H9 (cell line): ENCODE measurements around the gene ME3. TPM values are rescaled to one million over a fixed set of nuclear protein-coding genes. Genes with fewer than 3 reads are reported as not detected.

Experiments
- DNase-seq: peaks from one replicate; pipeline ENCODE4 v3.0.0-alpha.2; 2017
- H2AFZ ChIP-seq: one replicate; pipeline ENCODE4 v1.6.1; 2013; ENCODE audit warnings: mild to moderate bottlenecking, low read length, control low read depth, moderate library complexity
- H2AK5ac ChIP-seq: 2 replicates; pipeline ENCODE4 v1.6.1; 2013; ENCODE audit warnings: low read length, control low read depth, mixed read lengths; ENCODE audit not compliant: insufficient read length
- H2BK120ac ChIP-seq: one replicate; pipeline ENCODE4 v1.6.1; 2013; ENCODE audit warnings: low read depth, mild to moderate bottlenecking, low read length, control low read depth, inconsistent platforms; ENCODE audit not compliant: poor library complexity, severe bottlenecking
- H2BK12ac ChIP-seq: 2 replicates; pipeline ENCODE4 v1.6.1; 2013; ENCODE audit warnings: low read length, control low read depth, mixed read lengths, low read depth; ENCODE audit not compliant: insufficient read length
- H2BK15ac ChIP-seq: 2 replicates; pipeline ENCODE4 v1.6.1; 2013; ENCODE audit warnings: low read depth, low read length, control low read depth
- H2BK20ac ChIP-seq: one replicate; pipeline ENCODE4 v1.6.1; 2013; ENCODE audit warnings: low read depth, mild to moderate bottlenecking, low read length, control low read depth, inconsistent platforms; ENCODE audit not compliant: poor library complexity, severe bottlenecking
- H2BK5ac ChIP-seq: 2 replicates; pipeline ENCODE4 v1.6.1; 2013; ENCODE audit warnings: low read length, control low read depth, mixed read lengths; ENCODE audit not compliant: insufficient read length
- H3K14ac ChIP-seq: 2 replicates; pipeline ENCODE4 v1.6.1; 2013; ENCODE audit warnings: low read length, control low read depth; ENCODE audit not compliant: insufficient read depth
- H3K18ac ChIP-seq: 2 replicates; pipeline ENCODE4 v1.6.1; 2013; ENCODE audit warnings: low read depth, mild to moderate bottlenecking, mixed read lengths, low read length, control low read depth; ENCODE audit not compliant: insufficient read length
- H3K23ac ChIP-seq: 2 replicates; pipeline ENCODE4 v1.6.1; 2013; ENCODE audit warnings: low read length, control low read depth, mixed read lengths, low read depth; ENCODE audit not compliant: insufficient read length
- H3K23me2 ChIP-seq: 2 replicates; pipeline ENCODE4 v1.6.1; 2013; ENCODE audit warnings: low read depth, mild to moderate bottlenecking, mixed read lengths, low read length, control low read depth; ENCODE audit not compliant: insufficient read length, poor library complexity, severe bottlenecking
- H3K27ac ChIP-seq: 2 replicates; pipeline ENCODE4 v1.5.1; 2013; ENCODE audit warnings: low read length, control low read depth, mixed read lengths, low read depth; ENCODE audit not compliant: insufficient read length
- H3K27me3 ChIP-seq: 2 replicates; pipeline ENCODE4 v1.6.1; 2013; ENCODE audit warnings: low read length, control low read depth, inconsistent platforms; ENCODE audit not compliant: insufficient read depth
- H3K4ac ChIP-seq: 2 replicates; pipeline ENCODE4 v1.6.1; 2013; ENCODE audit warnings: low read depth, mild to moderate bottlenecking, control low read depth, inconsistent platforms, low read length, moderate library complexity
- H3K4me1 ChIP-seq: 2 replicates; pipeline ENCODE4 v1.6.1; 2013; ENCODE audit warnings: low read length, control low read depth, inconsistent platforms; ENCODE audit not compliant: insufficient read depth
- H3K4me2 ChIP-seq: 2 replicates; pipeline ENCODE4 v1.6.1; 2013; ENCODE audit warnings: low read length, control low read depth, mixed read lengths; ENCODE audit not compliant: insufficient read length, insufficient read depth
- H3K56ac ChIP-seq: 2 replicates; pipeline ENCODE4 v1.6.1; 2013; ENCODE audit warnings: low read depth, mild to moderate bottlenecking, mixed read lengths, low read length, control low read depth; ENCODE audit not compliant: insufficient read length
- H3K79me1 ChIP-seq: 2 replicates; pipeline ENCODE4 v1.6.1; 2013; ENCODE audit warnings: low read depth, mild to moderate bottlenecking, moderate library complexity, low read length, control low read depth, inconsistent platforms; ENCODE audit not compliant: insufficient read depth, poor library complexity, severe bottlenecking
- H3K79me2 ChIP-seq: 2 replicates; pipeline ENCODE4 v1.6.1; 2013; ENCODE audit warnings: low read length, control low read depth, inconsistent platforms; ENCODE audit not compliant: insufficient read depth
- H3K9ac ChIP-seq: 2 replicates; pipeline ENCODE4 v1.6.1; 2013; ENCODE audit warnings: low read length, control low read depth, mixed read lengths; ENCODE audit not compliant: insufficient read length; ENCODE audit errors: extremely low read depth
- H3K9me3 ChIP-seq: one replicate; pipeline ENCODE4 v1.6.1; 2013; ENCODE audit warnings: low read depth, low read length, inconsistent platforms; ENCODE audit not compliant: control insufficient read depth
- H3T11ph ChIP-seq: one replicate; pipeline ENCODE4 v1.6.1; 2013; ENCODE audit warnings: mild to moderate bottlenecking, low read length, control low read depth, inconsistent platforms
- H4K20me1 ChIP-seq: one replicate; pipeline ENCODE4 v1.6.1; 2013; ENCODE audit not compliant: control insufficient read depth, insufficient read length, insufficient read depth
- H4K5ac ChIP-seq: 2 replicates; pipeline ENCODE4 v1.6.1; 2013; ENCODE audit warnings: low read depth, mild to moderate bottlenecking, mixed read lengths, low read length, control low read depth; ENCODE audit not compliant: insufficient read length
- H4K8ac ChIP-seq: replicated peaks from 2 replicates; pipeline ENCODE4 v1.6.1; 2013; ENCODE audit warnings: low read length, control low read depth, mixed read lengths, low read depth; ENCODE audit not compliant: insufficient read length
- H4K91ac ChIP-seq: 2 replicates; pipeline ENCODE4 v1.6.1; 2013; ENCODE audit warnings: low read depth, mild to moderate bottlenecking, moderate library complexity, mixed read lengths, low read length, control low read depth; ENCODE audit not compliant: insufficient read length
- H3K27ac Mint-ChIP-seq, 3 experiments: 2 replicates in 2 of 3; 3 replicates in 1 of 3; pipeline ENCODE4 v1.8.0; 2020 to 2021; ENCODE audit warnings: mixed read lengths in 3 of 3, mild to moderate bottlenecking in 1 of 3, moderate library complexity in 1 of 3
- H3K27me3 Mint-ChIP-seq: 2 replicates; pipeline ENCODE4 v1.8.0; 2021; ENCODE audit warnings: low read depth, mild to moderate bottlenecking, moderate library complexity, mixed read lengths
- H3K36me3 Mint-ChIP-seq, 3 experiments: 2 replicates in 2 of 3; 3 replicates in 1 of 3; pipeline ENCODE4 v1.8.0; 2020 to 2021; ENCODE audit warnings: low read depth in 3 of 3, mixed read lengths in 3 of 3; ENCODE audit not compliant: insufficient read depth in 1 of 3
- H3K4me1 Mint-ChIP-seq, 2 experiments: 2 replicates each; pipeline ENCODE4 v1.8.0; 2020; ENCODE audit warnings: mixed read lengths in 2 of 2
- H3K4me3 Mint-ChIP-seq, 2 experiments: 2 replicates in 1 of 2; 3 replicates in 1 of 2; pipeline ENCODE4 v1.8.0; 2020 to 2021; ENCODE audit warnings: mild to moderate bottlenecking in 2 of 2, mixed read lengths in 2 of 2, moderate library complexity in 1 of 2
- H3K9me3 Mint-ChIP-seq, 2 experiments: 2 replicates in 1 of 2; 3 replicates in 1 of 2; pipeline ENCODE4 v1.8.0; 2020; ENCODE audit warnings: mild to moderate bottlenecking in 2 of 2, mixed read lengths in 2 of 2, moderate library complexity in 1 of 2
- WGBS: extraction: QIAGEN DNeasy Blood & Tissue Kit; methylation state at CpG from one replicate; pipeline ENCODE4 v1.1.7; 2013; ENCODE audit warnings: missing lambda C conversion rate, low lambda C conversion rate, mixed read lengths; ENCODE audit not compliant: insufficient read length; ENCODE audit errors: extremely low coverage; 5-methylcytosine and 5-hydroxymethylcytosine counted together
- total RNA-seq: library from RNA; stranded (reverse); gene quantifications from 2 replicates; pipeline ENCODE4 v1.2.1, GENCODE V29; 2021
- TF ChIP-seq, protein P1 (sequence below): fragments of 200-600 bp; sonication (generic); conservative IDR thresholded peaks from 3 replicates; pipeline ENCODE4 v1.8.0; 2021; ENCODE audit warnings: antibody characterized with exemption, mild to moderate bottlenecking

ME3 gene
- total RNA-seq, 1 experiment from 2014 or later: 2.8 TPM

- Histone ChIP-seq H3K18ac (no peak overlapping the region), H2BK12ac (no peak overlapping the region), H3K79me2 (no peaks in the 10 kb centered on the region), H3K23ac (no peak overlapping the region), H2BK15ac (no peak overlapping the region), H3K4me1 (no peaks in the 10 kb centered on the region), H4K20me1 (no peaks in the 10 kb centered on the region), H3K9ac (no peak overlapping the region), H2BK120ac (no peak overlapping the region), H3T11ph (no peak overlapping the region), H2BK5ac (no peak overlapping the region), H3K4ac (no peak overlapping the region), H4K91ac (no peak overlapping the region), H3K14ac (no peak overlapping the region), H3K79me1 (no peaks in the 10 kb centered on the region), H4K5ac (peak overlapping the region; percentile 68), H4K8ac (no peak overlapping the region), H3K23me2 (no peaks in the 10 kb centered on the region), H2AFZ (no peak overlapping the region), H2AK5ac (no peak overlapping the region), H2BK20ac (no peak overlapping the region), H3K27ac (no peak overlapping the region), H3K4me2 (no peak overlapping the region), H3K9me3 (no peaks in the 10 kb centered on the region), H3K56ac (no peak overlapping the region), H3K27me3 (no peaks in the 10 kb centered on the region)
- H3K4me3 Mint-ChIP-seq: no peak overlapping the region
- TF ChIP-seq, protein P1, sequence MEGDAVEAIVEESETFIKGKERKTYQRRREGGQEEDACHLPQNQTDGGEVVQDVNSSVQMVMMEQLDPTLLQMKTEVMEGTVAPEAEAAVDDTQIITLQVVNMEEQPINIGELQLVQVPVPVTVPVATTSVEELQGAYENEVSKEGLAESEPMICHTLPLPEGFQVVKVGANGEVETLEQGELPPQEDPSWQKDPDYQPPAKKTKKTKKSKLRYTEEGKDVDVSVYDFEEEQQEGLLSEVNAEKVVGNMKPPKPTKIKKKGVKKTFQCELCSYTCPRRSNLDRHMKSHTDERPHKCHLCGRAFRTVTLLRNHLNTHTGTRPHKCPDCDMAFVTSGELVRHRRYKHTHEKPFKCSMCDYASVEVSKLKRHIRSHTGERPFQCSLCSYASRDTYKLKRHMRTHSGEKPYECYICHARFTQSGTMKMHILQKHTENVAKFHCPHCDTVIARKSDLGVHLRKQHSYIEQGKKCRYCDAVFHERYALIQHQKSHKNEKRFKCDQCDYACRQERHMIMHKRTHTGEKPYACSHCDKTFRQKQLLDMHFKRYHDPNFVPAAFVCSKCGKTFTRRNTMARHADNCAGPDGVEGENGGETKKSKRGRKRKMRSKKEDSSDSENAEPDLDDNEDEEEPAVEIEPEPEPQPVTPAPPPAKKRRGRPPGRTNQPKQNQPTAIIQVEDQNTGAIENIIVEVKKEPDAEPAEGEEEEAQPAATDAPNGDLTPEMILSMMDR: no peak
- H3K9me3 Mint-ChIP-seq: no peaks in the 10 kb centered on the region
- peaks cover 3 to 5% of the 10 kb centered on the region in 2 experiments for H3K4me1 Mint-ChIP-seq
- no CpG with 5 or more reads among the region's 5 CpGs for WGBS
- H3K27me3 Mint-ChIP-seq: no peaks in the 10 kb centered on the region; the same call in 1 of the 2 replicates
- no peaks in the 10 kb centered on the region for H3K36me3 Mint-ChIP-seq
- H3K27ac Mint-ChIP-seq: no peak overlapping the region
- DNase-seq: no peak
Observed at GRCh38 chr11:86570020-86570419, 102.4 kb downstream of the ME3 start.
